HUES48 (cell line): ENCODE measurements around the gene FGFR3.
A peak's percentile ranks its signal among the peaks of the same experiment; 100 is the strongest.
"Not testable (repeated sequence)": the region's sequence is repeated elsewhere in the genome, so short reads cannot be mapped to it uniquely, and the experiment has no call there.

Experiments used
- H3K27ac ChIP-seq: one replicate; pipeline ENCODE4 v1.7.0; 2013; ENCODE audit warnings: low read depth, low read length, inconsistent platforms
- H3K27me3 ChIP-seq: 2 replicates; pipeline ENCODE4 v1.6.1; 2013; ENCODE audit warnings: mild to moderate bottlenecking, low read length; ENCODE audit not compliant: control insufficient read depth, insufficient read depth
- H3K36me3 ChIP-seq: 2 replicates; pipeline ENCODE4 v1.6.1; 2013; ENCODE audit warnings: low read length; ENCODE audit not compliant: control insufficient read depth, insufficient read depth
- H3K4me1 ChIP-seq: 2 replicates; pipeline ENCODE4 v1.6.1; 2013; ENCODE audit warnings: mild to moderate bottlenecking, low read length; ENCODE audit not compliant: control insufficient read depth, insufficient read depth
- H3K4me3 ChIP-seq: 2 replicates; pipeline ENCODE4 v1.5.1; 2013; ENCODE audit warnings: mild to moderate bottlenecking, low read depth, low read length
- H3K9ac ChIP-seq: 2 replicates; pipeline ENCODE4 v1.6.1; 2013; ENCODE audit warnings: mild to moderate bottlenecking, low read depth, low read length, moderate library complexity
- H3K9me3 ChIP-seq: 2 replicates; pipeline ENCODE4 v1.6.1; 2013; ENCODE audit warnings: low read length; ENCODE audit not compliant: control insufficient read depth, insufficient read depth

FGFR3 gene

GRCh38 chr4:1825326-1825725 is 32.2 kb downstream of the FGFR3 start:
- Histone ChIP-seq H3K27me3 (no peaks in the 10 kb centered on the region), H3K9ac (no peak overlapping the region), H3K27ac (no peak overlapping the region), H3K4me3 (no peak overlapping the region), H3K4me1 (no peaks in the 10 kb centered on the region), H3K9me3 (no peaks in the 10 kb centered on the region), H3K36me3 (peaks cover 51% of the 10 kb centered on the region)

- no peaks in the 10 kb centered on the region for H3K27me3 ChIP-seq
- peaks cover 58% of the 10 kb centered on the region for H3K36me3 ChIP-seq
- no peak overlapping the region for H3K4me3 ChIP-seq
- H3K9me3 ChIP-seq = no peaks in the 10 kb centered on the region
- H3K27ac ChIP-seq = peak overlapping the region; percentile 3
- H3K9ac ChIP-seq = no peak overlapping the region
- no peaks in the 10 kb centered on the region for H3K4me1 ChIP-seq
Observed at GRCh38 chr4:1826531-1827350, 33.6 kb downstream of the FGFR3 start.

- H3K4me3 ChIP-seq = no peak overlapping the region
- no peaks in the 10 kb centered on the region for H3K4me1 ChIP-seq
- H3K9me3 ChIP-seq = no peaks in the 10 kb centered on the region
- H3K36me3 ChIP-seq = peaks cover 54% of the 10 kb centered on the region
- no peaks in the 10 kb centered on the region for H3K27me3 ChIP-seq
- H3K9ac ChIP-seq = no peak overlapping the region
- H3K27ac ChIP-seq = no peak overlapping the region
Observed at GRCh38 chr4:1830234-1830633, 37.1 kb downstream of the FGFR3 start.

- Histone ChIP-seq H3K9me3 (no peaks in the 10 kb centered on the region), H3K36me3 (peaks cover 54% of the 10 kb centered on the region), H3K27me3 (no peaks in the 10 kb centered on the region), H3K4me3 (no peak overlapping the region), H3K4me1 (no peaks in the 10 kb centered on the region), H3K9ac (no peak overlapping the region), H3K27ac (no peak overlapping the region)
Observed at GRCh38 chr4:1830642-1831228, 37.6 kb downstream of the FGFR3 start.

- H3K27ac ChIP-seq = no peak overlapping the region
- peaks cover 54% of the 10 kb centered on the region for H3K36me3 ChIP-seq
- H3K4me1 ChIP-seq = no peaks in the 10 kb centered on the region
Observed at GRCh38 chr4:1831331-1831730, 38.2 kb downstream of the FGFR3 start.

GRCh38 chr4:1832690-1833089 is 39.6 kb downstream of the FGFR3 start:
- no peak overlapping the region for H3K4me3 ChIP-seq
- H3K9me3 ChIP-seq = no peaks in the 10 kb centered on the region
- no peak overlapping the region for H3K27ac ChIP-seq
- peaks cover 61% of the 10 kb centered on the region for H3K36me3 ChIP-seq
- H3K9ac ChIP-seq = no peak overlapping the region
- H3K27me3 ChIP-seq = no peaks in the 10 kb centered on the region
- H3K4me1 ChIP-seq = no peaks in the 10 kb centered on the region

More at GRCh38 chr4:1831331-1831730, 38.2 kb downstream of the FGFR3 start:
- no peak overlapping the region for H3K9ac ChIP-seq
- no peaks in the 10 kb centered on the region for H3K27me3 ChIP-seq
- H3K4me3 ChIP-seq = no peak overlapping the region
- H3K9me3 ChIP-seq = no peaks in the 10 kb centered on the region

GRCh38 chr4:1833307-1834046 is 40.4 kb downstream of the FGFR3 start:
- no peak overlapping the region for H3K4me3 ChIP-seq
- peaks cover 63% of the 10 kb centered on the region for H3K36me3 ChIP-seq
- no peaks in the 10 kb centered on the region for H3K27me3 ChIP-seq
- no peak overlapping the region for H3K9ac ChIP-seq
- H3K4me1 ChIP-seq = no peaks in the 10 kb centered on the region
- no peaks in the 10 kb centered on the region for H3K9me3 ChIP-seq
- H3K27ac ChIP-seq = no peak overlapping the region

GRCh38 chr4:1834047-1834775 is 41.1 kb downstream of the FGFR3 start:
- no peak overlapping the region for H3K4me3 ChIP-seq

GRCh38 chr4:1835836-1836235 is 42.7 kb downstream of the FGFR3 start:
- not testable (repeated sequence) for H3K27ac ChIP-seq, H3K27me3 ChIP-seq, H3K9ac ChIP-seq, H3K9me3 ChIP-seq, H3K4me1 ChIP-seq, H3K4me3 ChIP-seq
- H3K36me3 ChIP-seq = peaks cover 76% of the 10 kb centered on the region

More at GRCh38 chr4:1834047-1834775, 41.1 kb downstream of the FGFR3 start:
- Histone ChIP-seq H3K27me3 (no peaks in the 10 kb centered on the region), H3K36me3 (peaks cover 71% of the 10 kb centered on the region), H3K27ac (no peak overlapping the region), H3K4me1 (no peaks in the 10 kb centered on the region), H3K9me3 (no peaks in the 10 kb centered on the region), H3K9ac (no peak overlapping the region)

- Histone ChIP-seq H3K4me1 (no peaks in the 10 kb centered on the region), H3K27me3 (no peaks in the 10 kb centered on the region), H3K27ac (no peak overlapping the region), H3K9ac (no peak overlapping the region), H3K36me3 (peaks cover 78% of the 10 kb centered on the region), H3K4me3 (no peak overlapping the region), H3K9me3 (no peaks in the 10 kb centered on the region)
Observed at GRCh38 chr4:1836650-1837049, 43.6 kb downstream of the FGFR3 start.
